GM23338 (cell line): Measurements from ENCODE around the gene NFKBIZ.

Source experiments
- CREB1 ChIP-seq: fragments of 250-450 bp; sonication (Bioruptor Pico); IDR thresholded peaks from 2 replicates; pipeline ENCODE4 v1.5.0; 2020; ENCODE audit warnings: low read depth, mild to moderate bottlenecking, moderate library complexity
- EZH2 ChIP-seq: fragments of 200-600 bp; sonication (generic); IDR thresholded peaks from one replicate; pipeline ENCODE4 v1.8.0; 2017; ENCODE audit warnings: antibody characterized with exemption, mild to moderate bottlenecking, low read depth; ENCODE audit not compliant: unreplicated experiment
- EZH2phosphoT487 ChIP-seq: fragments of 200-600 bp; sonication (generic); IDR thresholded peaks from one replicate; pipeline ENCODE4 v1.8.1; 2018; ENCODE audit warnings: antibody characterized with exemption; ENCODE audit not compliant: unreplicated experiment
- JUNB ChIP-seq: IDR thresholded peaks from one replicate; pipeline ENCODE4 v1.6.1; 2016; ENCODE audit warnings: antibody characterized with exemption; ENCODE audit not compliant: unreplicated experiment
- NANOG ChIP-seq: IDR thresholded peaks from 2 replicates; pipeline ENCODE4 v1.6.1; 2016; ENCODE audit warnings: antibody characterized with exemption, borderline replicate concordance
- POLR2AphosphoS5 ChIP-seq: IDR thresholded peaks from 2 replicates; pipeline ENCODE4 v1.6.1; 2016; ENCODE audit warnings: antibody characterized with exemption, low read depth
- STAT1 ChIP-seq: IDR thresholded peaks from one replicate; pipeline ENCODE4 v1.6.1; 2016; ENCODE audit warnings: antibody characterized with exemption; ENCODE audit not compliant: unreplicated experiment
- ZNF114 ChIP-seq: fragments of 250-450 bp; sonication (Bioruptor Pico); IDR thresholded peaks from 2 replicates; pipeline ENCODE4 v1.5.0; 2020; ENCODE audit warnings: mild to moderate bottlenecking, moderate library complexity
- ZNF331 ChIP-seq: fragments of 250-450 bp; sonication (Bioruptor Pico); IDR thresholded peaks from 2 replicates; pipeline ENCODE4 v1.5.0; 2020; ENCODE audit warnings: low read depth, mild to moderate bottlenecking, moderate library complexity
- TF ChIP-seq, protein P1 (sequence below), 2 experiments: fragments of 200-600 bp in 1 of 2; sonication (generic) in 1 of 2; conservative IDR thresholded peaks; 2 replicates each; pipeline versions ENCODE4 v1.5.1 to v1.6.1; 2016 to 2017; ENCODE audit warnings: antibody characterized with exemption in 2 of 2, low read depth in 2 of 2, mild to moderate bottlenecking in 2 of 2, moderate library complexity in 1 of 2
- TF ChIP-seq, protein P2 (sequence below): IDR thresholded peaks from one replicate; pipeline ENCODE4 v1.6.1; 2018; ENCODE audit warnings: antibody characterized with exemption; ENCODE audit not compliant: unreplicated experiment
- TF ChIP-seq, protein P3 (sequence below): fragments of 250-450 bp; sonication (Bioruptor Pico); IDR thresholded peaks from 2 replicates; pipeline ENCODE4 v1.5.0; 2020; ENCODE audit warnings: mild to moderate bottlenecking, moderate library complexity
- TF ChIP-seq, protein P4 (sequence below): IDR thresholded peaks from 2 replicates; pipeline ENCODE4 v1.6.1; 2016; ENCODE audit warnings: antibody characterized with exemption

DNA sequence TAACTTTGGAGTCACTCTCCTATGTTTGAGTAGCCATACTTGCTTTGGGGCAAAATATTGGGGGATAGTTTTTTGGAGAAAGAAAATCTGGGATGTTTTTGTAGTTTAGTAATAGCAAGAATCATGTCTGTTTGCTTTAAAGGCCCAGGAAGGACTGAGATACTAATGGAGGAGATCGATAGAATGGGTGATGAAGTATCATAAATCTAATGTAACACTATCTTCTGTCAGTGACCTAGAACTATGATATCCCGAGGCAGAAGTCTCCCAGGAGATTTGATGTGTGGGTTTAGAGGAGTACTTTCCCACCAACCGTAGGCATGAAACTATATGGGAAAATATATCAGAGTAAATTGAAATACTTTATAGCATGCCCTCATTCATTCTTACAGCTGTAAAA, 21.0 kb upstream of the NFKBIZ start:
- TF ChIP-seq POLR2AphosphoS5, result no peak
- TF ChIP-seq, protein P1, sequence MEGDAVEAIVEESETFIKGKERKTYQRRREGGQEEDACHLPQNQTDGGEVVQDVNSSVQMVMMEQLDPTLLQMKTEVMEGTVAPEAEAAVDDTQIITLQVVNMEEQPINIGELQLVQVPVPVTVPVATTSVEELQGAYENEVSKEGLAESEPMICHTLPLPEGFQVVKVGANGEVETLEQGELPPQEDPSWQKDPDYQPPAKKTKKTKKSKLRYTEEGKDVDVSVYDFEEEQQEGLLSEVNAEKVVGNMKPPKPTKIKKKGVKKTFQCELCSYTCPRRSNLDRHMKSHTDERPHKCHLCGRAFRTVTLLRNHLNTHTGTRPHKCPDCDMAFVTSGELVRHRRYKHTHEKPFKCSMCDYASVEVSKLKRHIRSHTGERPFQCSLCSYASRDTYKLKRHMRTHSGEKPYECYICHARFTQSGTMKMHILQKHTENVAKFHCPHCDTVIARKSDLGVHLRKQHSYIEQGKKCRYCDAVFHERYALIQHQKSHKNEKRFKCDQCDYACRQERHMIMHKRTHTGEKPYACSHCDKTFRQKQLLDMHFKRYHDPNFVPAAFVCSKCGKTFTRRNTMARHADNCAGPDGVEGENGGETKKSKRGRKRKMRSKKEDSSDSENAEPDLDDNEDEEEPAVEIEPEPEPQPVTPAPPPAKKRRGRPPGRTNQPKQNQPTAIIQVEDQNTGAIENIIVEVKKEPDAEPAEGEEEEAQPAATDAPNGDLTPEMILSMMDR (conservative IDR thresholded peaks at IDR 0.05; ENCODE audit: low read depth in 2 of 2), result no peak
- TF ChIP-seq EZH2phosphoT487, result no peak
- TF ChIP-seq EZH2, result no peak
- TF ChIP-seq JUNB, result no peak
- TF ChIP-seq, protein P2, sequence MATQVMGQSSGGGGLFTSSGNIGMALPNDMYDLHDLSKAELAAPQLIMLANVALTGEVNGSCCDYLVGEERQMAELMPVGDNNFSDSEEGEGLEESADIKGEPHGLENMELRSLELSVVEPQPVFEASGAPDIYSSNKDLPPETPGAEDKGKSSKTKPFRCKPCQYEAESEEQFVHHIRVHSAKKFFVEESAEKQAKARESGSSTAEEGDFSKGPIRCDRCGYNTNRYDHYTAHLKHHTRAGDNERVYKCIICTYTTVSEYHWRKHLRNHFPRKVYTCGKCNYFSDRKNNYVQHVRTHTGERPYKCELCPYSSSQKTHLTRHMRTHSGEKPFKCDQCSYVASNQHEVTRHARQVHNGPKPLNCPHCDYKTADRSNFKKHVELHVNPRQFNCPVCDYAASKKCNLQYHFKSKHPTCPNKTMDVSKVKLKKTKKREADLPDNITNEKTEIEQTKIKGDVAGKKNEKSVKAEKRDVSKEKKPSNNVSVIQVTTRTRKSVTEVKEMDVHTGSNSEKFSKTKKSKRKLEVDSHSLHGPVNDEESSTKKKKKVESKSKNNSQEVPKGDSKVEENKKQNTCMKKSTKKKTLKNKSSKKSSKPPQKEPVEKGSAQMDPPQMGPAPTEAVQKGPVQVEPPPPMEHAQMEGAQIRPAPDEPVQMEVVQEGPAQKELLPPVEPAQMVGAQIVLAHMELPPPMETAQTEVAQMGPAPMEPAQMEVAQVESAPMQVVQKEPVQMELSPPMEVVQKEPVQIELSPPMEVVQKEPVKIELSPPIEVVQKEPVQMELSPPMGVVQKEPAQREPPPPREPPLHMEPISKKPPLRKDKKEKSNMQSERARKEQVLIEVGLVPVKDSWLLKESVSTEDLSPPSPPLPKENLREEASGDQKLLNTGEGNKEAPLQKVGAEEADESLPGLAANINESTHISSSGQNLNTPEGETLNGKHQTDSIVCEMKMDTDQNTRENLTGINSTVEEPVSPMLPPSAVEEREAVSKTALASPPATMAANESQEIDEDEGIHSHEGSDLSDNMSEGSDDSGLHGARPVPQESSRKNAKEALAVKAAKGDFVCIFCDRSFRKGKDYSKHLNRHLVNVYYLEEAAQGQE, result no peak
- TF ChIP-seq, protein P3, sequence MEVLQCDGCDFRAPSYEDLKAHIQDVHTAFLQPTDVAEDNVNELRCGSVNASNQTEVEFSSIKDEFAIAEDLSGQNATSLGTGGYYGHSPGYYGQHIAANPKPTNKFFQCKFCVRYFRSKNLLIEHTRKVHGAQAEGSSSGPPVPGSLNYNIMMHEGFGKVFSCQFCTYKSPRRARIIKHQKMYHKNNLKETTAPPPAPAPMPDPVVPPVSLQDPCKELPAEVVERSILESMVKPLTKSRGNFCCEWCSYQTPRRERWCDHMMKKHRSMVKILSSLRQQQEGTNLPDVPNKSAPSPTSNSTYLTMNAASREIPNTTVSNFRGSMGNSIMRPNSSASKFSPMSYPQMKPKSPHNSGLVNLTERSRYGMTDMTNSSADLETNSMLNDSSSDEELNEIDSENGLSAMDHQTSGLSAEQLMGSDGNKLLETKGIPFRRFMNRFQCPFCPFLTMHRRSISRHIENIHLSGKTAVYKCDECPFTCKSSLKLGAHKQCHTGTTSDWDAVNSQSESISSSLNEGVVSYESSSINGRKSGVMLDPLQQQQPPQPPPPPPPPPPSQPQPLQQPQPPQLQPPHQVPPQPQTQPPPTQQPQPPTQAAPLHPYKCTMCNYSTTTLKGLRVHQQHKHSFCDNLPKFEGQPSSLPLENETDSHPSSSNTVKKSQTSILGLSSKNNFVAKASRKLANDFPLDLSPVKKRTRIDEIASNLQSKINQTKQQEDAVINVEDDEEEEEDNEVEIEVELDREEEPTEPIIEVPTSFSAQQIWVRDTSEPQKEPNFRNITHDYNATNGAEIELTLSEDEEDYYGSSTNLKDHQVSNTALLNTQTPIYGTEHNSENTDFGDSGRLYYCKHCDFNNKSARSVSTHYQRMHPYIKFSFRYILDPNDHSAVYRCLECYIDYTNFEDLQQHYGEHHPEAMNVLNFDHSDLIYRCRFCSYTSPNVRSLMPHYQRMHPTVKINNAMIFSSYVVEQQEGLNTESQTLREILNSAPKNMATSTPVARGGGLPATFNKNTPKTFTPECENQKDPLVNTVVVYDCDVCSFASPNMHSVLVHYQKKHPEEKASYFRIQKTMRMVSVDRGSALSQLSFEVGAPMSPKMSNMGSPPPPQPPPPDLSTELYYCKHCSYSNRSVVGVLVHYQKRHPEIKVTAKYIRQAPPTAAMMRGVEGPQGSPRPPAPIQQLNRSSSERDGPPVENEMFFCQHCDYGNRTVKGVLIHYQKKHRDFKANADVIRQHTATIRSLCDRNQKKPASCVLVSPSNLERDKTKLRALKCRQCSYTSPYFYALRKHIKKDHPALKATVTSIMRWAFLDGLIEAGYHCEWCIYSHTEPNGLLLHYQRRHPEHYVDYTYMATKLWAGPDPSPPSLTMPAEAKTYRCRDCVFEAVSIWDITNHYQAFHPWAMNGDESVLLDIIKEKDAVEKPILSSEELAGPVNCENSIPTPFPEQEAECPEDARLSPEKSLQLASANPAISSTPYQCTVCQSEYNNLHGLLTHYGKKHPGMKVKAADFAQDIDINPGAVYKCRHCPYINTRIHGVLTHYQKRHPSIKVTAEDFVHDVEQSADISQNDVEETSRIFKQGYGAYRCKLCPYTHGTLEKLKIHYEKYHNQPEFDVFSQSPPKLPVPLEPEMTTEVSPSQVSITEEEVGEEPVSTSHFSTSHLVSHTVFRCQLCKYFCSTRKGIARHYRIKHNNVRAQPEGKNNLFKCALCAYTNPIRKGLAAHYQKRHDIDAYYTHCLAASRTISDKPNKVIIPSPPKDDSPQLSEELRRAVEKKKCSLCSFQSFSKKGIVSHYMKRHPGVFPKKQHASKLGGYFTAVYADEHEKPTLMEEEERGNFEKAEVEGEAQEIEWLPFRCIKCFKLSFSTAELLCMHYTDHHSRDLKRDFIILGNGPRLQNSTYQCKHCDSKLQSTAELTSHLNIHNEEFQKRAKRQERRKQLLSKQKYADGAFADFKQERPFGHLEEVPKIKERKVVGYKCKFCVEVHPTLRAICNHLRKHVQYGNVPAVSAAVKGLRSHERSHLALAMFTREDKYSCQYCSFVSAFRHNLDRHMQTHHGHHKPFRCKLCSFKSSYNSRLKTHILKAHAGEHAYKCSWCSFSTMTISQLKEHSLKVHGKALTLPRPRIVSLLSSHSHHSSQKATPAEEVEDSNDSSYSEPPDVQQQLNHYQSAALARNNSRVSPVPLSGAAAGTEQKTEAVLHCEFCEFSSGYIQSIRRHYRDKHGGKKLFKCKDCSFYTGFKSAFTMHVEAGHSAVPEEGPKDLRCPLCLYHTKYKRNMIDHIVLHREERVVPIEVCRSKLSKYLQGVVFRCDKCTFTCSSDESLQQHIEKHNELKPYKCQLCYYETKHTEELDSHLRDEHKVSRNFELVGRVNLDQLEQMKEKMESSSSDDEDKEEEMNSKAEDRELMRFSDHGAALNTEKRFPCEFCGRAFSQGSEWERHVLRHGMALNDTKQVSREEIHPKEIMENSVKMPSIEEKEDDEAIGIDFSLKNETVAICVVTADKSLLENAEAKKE (CRISPR knock-in tag), result no peak
- no peak for TF ChIP-seq ZNF331 (CRISPR knock-in tag)
- TF ChIP-seq, protein P4, sequence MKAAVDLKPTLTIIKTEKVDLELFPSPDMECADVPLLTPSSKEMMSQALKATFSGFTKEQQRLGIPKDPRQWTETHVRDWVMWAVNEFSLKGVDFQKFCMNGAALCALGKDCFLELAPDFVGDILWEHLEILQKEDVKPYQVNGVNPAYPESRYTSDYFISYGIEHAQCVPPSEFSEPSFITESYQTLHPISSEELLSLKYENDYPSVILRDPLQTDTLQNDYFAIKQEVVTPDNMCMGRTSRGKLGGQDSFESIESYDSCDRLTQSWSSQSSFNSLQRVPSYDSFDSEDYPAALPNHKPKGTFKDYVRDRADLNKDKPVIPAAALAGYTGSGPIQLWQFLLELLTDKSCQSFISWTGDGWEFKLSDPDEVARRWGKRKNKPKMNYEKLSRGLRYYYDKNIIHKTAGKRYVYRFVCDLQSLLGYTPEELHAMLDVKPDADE, result no peak
- TF ChIP-seq CREB1, result no peak
- TF ChIP-seq STAT1, result no peak
- no peak for TF ChIP-seq ZNF114
- no peak for TF ChIP-seq NANOG
